A673 (cell line): ENCODE results near the gene TMC4. TPM values are rescaled to one million over a fixed set of nuclear protein-coding genes. Genes with fewer than 3 reads are reported as not detected.

Source experiments
- BruUV-seq: library from RNA; stranded (reverse); fragments of 400-500 nt; replicated peaks from 2 replicates; lab custom pipeline; 2021; lab: Mats Ljungman, UMichigan
- CTCF ChIA-PET: fragments of 300-600 bp; sonication (Branson Sonifier 250); formaldehyde crosslinking; loops from one replicate; lab custom pipeline; 2022; ENCODE audit warnings: antibody characterized with exemption; lab: Charles Lee
- POLR2A ChIA-PET: fragments of 300-600 bp; sonication (Branson Sonifier 250); formaldehyde crosslinking; loops from one replicate; lab custom pipeline; 2022; ENCODE audit warnings: antibody characterized with exemption; ENCODE audit not compliant: low non-redundant PET; lab: Charles Lee
- DNase-seq: peaks from one replicate; pipeline ENCODE4 v3.0.0-alpha.2; 2015; ENCODE audit warnings: low spot score
- H3K27ac ChIP-seq: fragments of 200-600 bp; sonication (generic); 2 replicates; pipeline ENCODE4 v1.5.1; 2016; ENCODE audit warnings: mixed run types, low read depth, mild to moderate bottlenecking, mixed read lengths, antibody characterized with exemption, low read length; ENCODE audit not compliant: poor library complexity, severe bottlenecking
- H3K27me3 ChIP-seq: fragments of 200-600 bp; sonication (generic); replicated peaks from 2 replicates; pipeline ENCODE4 v1.6.1; 2017; ENCODE audit warnings: mixed run types, low read depth, mild to moderate bottlenecking, mixed read lengths, antibody characterized with exemption, low read length; ENCODE audit not compliant: insufficient read depth, poor library complexity
- H3K36me3 ChIP-seq: fragments of 200-600 bp; sonication (generic); 2 replicates; pipeline ENCODE4 v1.6.1; 2016; ENCODE audit warnings: mixed run types, mild to moderate bottlenecking, mixed read lengths, antibody characterized with exemption, low read length; ENCODE audit not compliant: insufficient read depth, poor library complexity, severe bottlenecking
- H3K4me1 ChIP-seq: fragments of 200-600 bp; sonication (generic); 2 replicates; pipeline ENCODE4 v1.6.1; 2017; ENCODE audit warnings: mixed run types, mild to moderate bottlenecking, mixed read lengths, antibody characterized with exemption, low read length; ENCODE audit not compliant: insufficient read depth, poor library complexity, severe bottlenecking
- H3K4me3 ChIP-seq: fragments of 200-600 bp; sonication (generic); 2 replicates; pipeline ENCODE4 v1.5.1; 2016; ENCODE audit warnings: low read depth, mixed run types, mild to moderate bottlenecking, mixed read lengths, low read length; ENCODE audit not compliant: poor library complexity, severe bottlenecking
- H3K9me3 ChIP-seq: fragments of 200-600 bp; sonication (generic); 2 replicates; pipeline ENCODE4 v1.6.1; 2016; ENCODE audit warnings: mixed run types, low read depth, mild to moderate bottlenecking, mixed read lengths, antibody characterized with exemption, low read length; ENCODE audit not compliant: poor library complexity, severe bottlenecking
- CTCF ChIP-seq: fragments of 300-800, 200-600 bp; sonication (generic); conservative IDR thresholded peaks from 2 replicates; pipeline ENCODE4 v1.5.1; 2017; ENCODE audit warnings: low read depth, mild to moderate bottlenecking, antibody characterized with exemption, low read length, moderate library complexity, mixed read lengths
- EZH2 ChIP-seq: fragments of 200-600 bp; sonication (generic); IDR thresholded peaks from 2 replicates; pipeline ENCODE4 v1.6.1; 2017; ENCODE audit warnings: borderline replicate concordance, low read depth, mild to moderate bottlenecking, mixed read lengths, antibody characterized with exemption, low read length; ENCODE audit not compliant: poor library complexity, severe bottlenecking
- intact Hi-C: fragments of 100-400 bp; cut with micrococcal nuclease; formaldehyde crosslinking; loops from one replicate; pipeline ENCODE4 v1.10.0; 2022; ENCODE audit not compliant: unreplicated experiment
- total RNA-seq: library from RNA; stranded (reverse); gene quantifications from 2 replicates; pipeline ENCODE4 v1.2.3, GENCODE V29; 2021

TMC4 gene
- total RNA-seq, 1 experiment from 2014 or later = 0.58 TPM

- TF ChIP-seq CTCF = no peak
- TF ChIP-seq EZH2 = no peak
- Histone ChIP-seq H3K27ac (peak overlapping the region; percentile 34), H3K4me3 (no peak overlapping the region), H3K36me3 (peaks cover 37% of the 10 kb centered on the region), H3K4me1 (peaks cover 22% of the 10 kb centered on the region), H3K27me3 (no peaks in the 10 kb centered on the region), H3K9me3 (no peaks in the 10 kb centered on the region)
- ChIA-PET CTCF (interaction anchor here (1.2 kb wide), 1 partner anchor 56 kb away, joined by 4 read pairs; no protein-coding TSS in a partner anchor), POLR2A (no interaction called here)
- DNase-seq = peak; percentile 94
- no TSS peak for BruUV-seq
- intact Hi-C loops = no loop called here
Measured at GRCh38 chr19:54209811-54210494, 37.0 kb upstream of the TMC4 start.

- H3K27ac ChIP-seq = peak overlapping the region; percentile 34
- ChIA-PET POLR2A (no interaction called here), CTCF (interaction anchor here (1.2 kb wide), 1 partner anchor 57 kb away, joined by 4 read pairs; no protein-coding TSS in a partner anchor)
- H3K9me3 ChIP-seq = no peaks in the 10 kb centered on the region
- no peaks in the 10 kb centered on the region for H3K27me3 ChIP-seq
- no peak for DNase-seq
- H3K4me1 ChIP-seq = peaks cover 30% of the 10 kb centered on the region
- H3K36me3 ChIP-seq = peaks cover 44% of the 10 kb centered on the region
- H3K4me3 ChIP-seq = no peak overlapping the region
- no TSS peak for BruUV-seq
- TF ChIP-seq CTCF (no peak), EZH2 (no peak)
- intact Hi-C loops = no loop called here
Measured at GRCh38 chr19:54209058-54209810, 36.3 kb upstream of the TMC4 start.

GRCh38 chr19:54208784-54209057 lies 35.8 kb upstream of the TMC4 start:
- Histone ChIP-seq H3K4me1 (peaks cover 34% of the 10 kb centered on the region), H3K27me3 (no peaks in the 10 kb centered on the region), H3K9me3 (no peaks in the 10 kb centered on the region), H3K36me3 (peaks cover 50% of the 10 kb centered on the region), H3K4me3 (no peak overlapping the region), H3K27ac (no peak overlapping the region)
- ChIA-PET CTCF (no interaction called here), POLR2A (no interaction called here)
- BruUV-seq = no TSS peak
- TF ChIP-seq EZH2 (no peak), CTCF (no peak)
- DNase-seq = no peak
- intact Hi-C loops = no loop called here
